ENCODE data around the gene EMX1. TPM values are rescaled to one million over a fixed set of nuclear protein-coding genes. Genes with fewer than 3 reads are reported as not detected.
A peak's percentile ranks its signal among the peaks of the same experiment; 100 is the strongest.

EMX1 gene
- total and polyA plus RNA-seq, 2 of the 13 experiments (the other 11 are each of a cell fraction or from before 2014, with no cell fraction given) = 0.62 to 4.9 TPM

GRCh38 chr2:72982781-72983499 is 65.6 kb downstream of the EMX1 start:
- ChIA-PET POLR2A (interaction anchor here (1.1 to 1.3 kb wide), 2 partner anchors 9 to 13 kb away, joined by 4 read pairs; no protein-coding TSS in a partner anchor), CTCF (ENCODE audit: low intra/inter-chr PET ratio, low total read pairs) (no interaction called here)
- Histone ChIP-seq H3K79me2 (ENCODE audit: insufficient read depth, low read length) (no peaks in the 10 kb centered on the region), H3K9me3 (ENCODE audit: low read length) (no peaks in the 10 kb centered on the region), H3K4me1 (ENCODE audit: insufficient read depth, low read length) (peaks cover 19% of the 10 kb centered on the region), H3K27me3 (ENCODE audit: control insufficient read depth in 1 of 2, insufficient read depth in 2 of 2, low read length in 2 of 2) (no peaks in the 10 kb centered on the region), H4K20me1 (ENCODE audit: insufficient read depth, low read length) (no peaks in the 10 kb centered on the region), H2AFZ (ENCODE audit: low read length) (no peak overlapping the region), H3K4me3 (replicated peaks in 1 of 3; ENCODE audit: insufficient read depth in 1 of 3, low read depth in 2 of 3, low read length in 3 of 3) (no peak overlapping the region; a peak in 1 of 6 replicates), H3K9ac (ENCODE audit: insufficient read depth, low read depth, low read length) (no peak overlapping the region), H3K36me3 (replicated peaks in 1 of 2; ENCODE audit: control insufficient read depth in 1 of 2, insufficient read depth in 2 of 2, low read length in 2 of 2) (peaks cover 14% of the 10 kb centered on the region in 2 experiments; a peak in 4 of 5 replicates), H3K27ac (ENCODE audit: extremely low read length, insufficient read depth, low read length) (peak overlapping the region; percentile 38), H3K4me2 (ENCODE audit: low read depth, low read length) (no peak overlapping the region)
- WGBS (ENCODE audit: low lambda C conversion rate) = 93% methylated on average over 11 of the region's 11 CpGs
- no TSS peak for BruUV-seq (replicated peaks)
- TF ChIP-seq POLR2A (IDR thresholded peaks at IDR 0.05; ENCODE audit: insufficient read depth in 1 of 2, low read depth in 2 of 2, low read length in 2 of 2) (0 out of 4 replicates have a peak, but pooled peaks of 1 of the 2 experiments have one; percentile 4), TP53 (CRISPR knock-in tag; conservative IDR thresholded peaks at IDR 0.05) (no peak), HNF4A (CRISPR knock-in tag; IDR thresholded peaks at IDR 0.05) (0 out of 2 replicates have a peak, but pooled peaks have one; percentile 9), HNF4G (IDR thresholded peaks at IDR 0.05; ENCODE audit: borderline replicate concordance, low read depth, low read length) (no peak), HNF4G (CRISPR knock-in tag; IDR thresholded peaks at IDR 0.05; ENCODE audit: borderline replicate concordance, low read depth) (0 out of 2 replicates have a peak, but pooled peaks have one; percentile 19), MTA1 (CRISPR knock-in tag; IDR thresholded peaks at IDR 0.05; ENCODE audit: borderline replicate concordance) (0 out of 2 replicates have a peak, but pooled peaks have one; percentile 28), ZNF570 (CRISPR knock-in tag; IDR thresholded peaks at IDR 0.05; ENCODE audit: borderline replicate concordance) (no peak), KDM5B (CRISPR knock-in tag; IDR thresholded peaks at IDR 0.05; ENCODE audit: borderline replicate concordance) (peak; percentile 72; the same call in 1 of the 2 replicates), ZNF619 (CRISPR knock-in tag; IDR thresholded peaks at IDR 0.05) (0 out of 2 replicates have a peak, but pooled peaks have one; percentile 22), NPAS2 (CRISPR knock-in tag; IDR thresholded peaks at IDR 0.05; ENCODE audit: borderline replicate concordance) (no peak), MXD4 (CRISPR knock-in tag; IDR thresholded peaks at IDR 0.05) (0 out of 2 replicates have a peak, but pooled peaks have one; percentile 22), ZNF547 (CRISPR knock-in tag; IDR thresholded peaks at IDR 0.05) (0 out of 2 replicates have a peak, but pooled peaks have one; percentile 6), ZNF747 (CRISPR knock-in tag; IDR thresholded peaks at IDR 0.05; ENCODE audit: borderline replicate concordance) (0 out of 2 replicates have a peak, but pooled peaks have one; percentile 28)
- TF ChIP-seq, protein P1, sequence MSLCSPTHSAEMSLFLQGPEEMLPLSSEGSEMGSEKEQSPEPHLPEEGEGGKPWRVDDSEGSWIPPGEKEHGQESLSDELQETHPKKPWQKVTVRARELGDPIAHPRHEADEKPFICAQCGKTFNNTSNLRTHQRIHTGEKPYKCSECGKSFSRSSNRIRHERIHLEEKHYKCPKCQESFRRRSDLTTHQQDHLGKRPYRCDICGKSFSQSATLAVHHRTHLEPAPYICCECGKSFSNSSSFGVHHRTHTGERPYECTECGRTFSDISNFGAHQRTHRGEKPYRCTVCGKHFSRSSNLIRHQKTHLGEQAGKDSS (CRISPR knock-in tag; IDR thresholded peaks at IDR 0.05; ENCODE audit: borderline replicate concordance, low read depth) = peak; percentile 55; the same call in 1 of the 2 replicates
- intact Hi-C loops (cut with micrococcal nuclease; ENCODE audit: unreplicated experiment) = no loop called here
- FAIRE-seq (no peak), ATAC-seq (peak; percentile 19), DNase-seq (ENCODE audit: low spot score) (no peak)
- in situ Hi-C loops (cut with HindIII; ENCODE audit: extremely low pct_ligation_motif_present, low pct_unique_long_range_greater_than_20kb) = no loop called here

All from HepG2 (cell line).